ENCODE measurements around the gene NLRC5. TPM values are rescaled to one million over a fixed set of nuclear protein-coding genes. Genes with fewer than 3 reads are reported as not detected.

NLRC5 gene
- total RNA-seq, 1 donor from 2014 or later: not detected

DNA sequence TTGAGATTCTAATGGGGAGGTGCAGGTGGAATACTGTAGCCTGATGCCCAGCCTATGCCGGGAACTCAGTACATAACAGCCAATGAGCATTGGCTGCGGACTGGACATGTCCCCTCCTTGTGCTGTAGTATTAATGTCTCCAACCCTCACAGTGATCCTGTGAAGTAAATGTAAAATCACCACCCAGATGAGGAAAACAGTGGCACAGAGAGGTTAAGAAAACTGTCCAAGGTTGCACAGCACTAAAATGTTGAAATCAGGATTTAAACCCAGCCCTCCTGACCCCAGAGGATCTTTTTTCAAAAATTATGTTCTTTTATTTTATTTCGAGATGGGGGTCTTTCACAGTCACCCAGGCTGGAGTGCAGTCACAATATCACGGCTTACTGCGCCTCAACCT, 7.9 kb downstream of the NLRC5 start:
- no peaks in the 10 kb centered on the region for H3K27me3 ChIP-seq
- H3K4me2 ChIP-seq: no peak overlapping the region
- H3F3A ChIP-seq (ENCODE audit: low read depth): no peaks in the 10 kb centered on the region
- peaks cover 9% of the 10 kb centered on the region for H3K4me1 ChIP-seq
- H3K4me3 Mint-ChIP-seq: no peak overlapping the region
- H3K36me3 Mint-ChIP-seq: no peaks in the 10 kb centered on the region
- TF ChIP-seq, protein P1, sequence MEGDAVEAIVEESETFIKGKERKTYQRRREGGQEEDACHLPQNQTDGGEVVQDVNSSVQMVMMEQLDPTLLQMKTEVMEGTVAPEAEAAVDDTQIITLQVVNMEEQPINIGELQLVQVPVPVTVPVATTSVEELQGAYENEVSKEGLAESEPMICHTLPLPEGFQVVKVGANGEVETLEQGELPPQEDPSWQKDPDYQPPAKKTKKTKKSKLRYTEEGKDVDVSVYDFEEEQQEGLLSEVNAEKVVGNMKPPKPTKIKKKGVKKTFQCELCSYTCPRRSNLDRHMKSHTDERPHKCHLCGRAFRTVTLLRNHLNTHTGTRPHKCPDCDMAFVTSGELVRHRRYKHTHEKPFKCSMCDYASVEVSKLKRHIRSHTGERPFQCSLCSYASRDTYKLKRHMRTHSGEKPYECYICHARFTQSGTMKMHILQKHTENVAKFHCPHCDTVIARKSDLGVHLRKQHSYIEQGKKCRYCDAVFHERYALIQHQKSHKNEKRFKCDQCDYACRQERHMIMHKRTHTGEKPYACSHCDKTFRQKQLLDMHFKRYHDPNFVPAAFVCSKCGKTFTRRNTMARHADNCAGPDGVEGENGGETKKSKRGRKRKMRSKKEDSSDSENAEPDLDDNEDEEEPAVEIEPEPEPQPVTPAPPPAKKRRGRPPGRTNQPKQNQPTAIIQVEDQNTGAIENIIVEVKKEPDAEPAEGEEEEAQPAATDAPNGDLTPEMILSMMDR (IDR thresholded peaks at IDR 0.05): no peak
- TF ChIP-seq EZH2phosphoT487 (IDR thresholded peaks at IDR 0.05): no peak
- no peak for TF ChIP-seq EZH2 (IDR thresholded peaks at IDR 0.05)
- H3K4me3 ChIP-seq: no peak overlapping the region
- H3K36me3 ChIP-seq: no peaks in the 10 kb centered on the region
- H3K9me3 ChIP-seq (ENCODE audit: low read depth): no peaks in the 10 kb centered on the region
- no peaks in the 10 kb centered on the region for H3K79me2 ChIP-seq (ENCODE audit: low read depth)
- DNase-seq (ENCODE audit: low spot score): no peak
- no peak overlapping the region for H3K9ac ChIP-seq
- H3K27ac ChIP-seq: no peak overlapping the region
- H3K9me3 Mint-ChIP-seq: no peaks in the 10 kb centered on the region
- no peaks in the 10 kb centered on the region for H4K20me1 ChIP-seq (ENCODE audit: low read depth)
- H2AFZ ChIP-seq (replicated peaks): no peak overlapping the region
- no peak overlapping the region for H3K27ac Mint-ChIP-seq
- peaks cover 15% of the 10 kb centered on the region for H3K27me3 Mint-ChIP-seq (ENCODE audit: insufficient read depth, low read depth)
- peaks cover 5% of the 10 kb centered on the region for H3K4me1 Mint-ChIP-seq

DNA sequence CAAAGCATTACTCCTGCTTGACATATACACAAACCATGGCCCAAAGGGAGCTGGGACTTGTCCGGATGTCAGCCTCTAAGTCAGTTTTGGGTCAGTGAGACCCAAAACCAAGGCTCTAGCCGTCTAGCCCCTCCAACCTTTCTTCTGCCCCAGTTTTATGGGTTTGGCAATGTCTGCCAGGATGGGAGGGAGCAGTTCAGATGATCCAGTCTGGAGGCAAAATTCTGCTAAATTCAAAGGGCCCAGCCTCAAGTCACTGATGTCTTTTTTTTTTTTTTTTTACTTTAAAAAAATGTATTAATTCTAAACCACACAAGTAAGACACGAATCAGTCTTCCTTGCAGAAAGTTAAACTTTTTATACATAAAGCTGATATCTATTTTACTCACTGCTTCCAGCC, 8.6 kb downstream of the NLRC5 start:
- no peaks in the 10 kb centered on the region for H3K79me2 ChIP-seq (ENCODE audit: low read depth)

GRCh38 chr16:56998352-56998751, 9.0 kb downstream of the NLRC5 start:
- Histone ChIP-seq H3K9me3 (ENCODE audit: low read depth) (no peaks in the 10 kb centered on the region), H4K20me1 (ENCODE audit: low read depth) (no peaks in the 10 kb centered on the region), H2AFZ (replicated peaks) (no peak overlapping the region), H3F3A (ENCODE audit: low read depth) (no peaks in the 10 kb centered on the region), H3K4me3 (no peak overlapping the region), H3K79me2 (ENCODE audit: low read depth) (no peaks in the 10 kb centered on the region), H3K36me3 (no peaks in the 10 kb centered on the region), H3K4me2 (peak overlapping the region; percentile 24), H3K9ac (no peak overlapping the region), H3K4me1 (peaks cover 9% of the 10 kb centered on the region), H3K27me3 (no peaks in the 10 kb centered on the region), H3K27ac (no peak overlapping the region)
- Mint-ChIP-seq H3K4me3 (no peak overlapping the region), H3K4me1 (peaks cover 5% of the 10 kb centered on the region), H3K9me3 (no peaks in the 10 kb centered on the region), H3K36me3 (no peaks in the 10 kb centered on the region), H3K27ac (no peak overlapping the region), H3K27me3 (ENCODE audit: insufficient read depth, low read depth) (peaks cover 15% of the 10 kb centered on the region)
- no peak for TF ChIP-seq EZH2 (IDR thresholded peaks at IDR 0.05)
- no peak for TF ChIP-seq EZH2phosphoT487 (IDR thresholded peaks at IDR 0.05)
- TF ChIP-seq, protein P1 (IDR thresholded peaks at IDR 0.05): no peak
- no peak for DNase-seq (ENCODE audit: low spot score)

More for the DNA sequence above, 8.6 kb downstream of the NLRC5 start:
- H2AFZ ChIP-seq (replicated peaks): no peak overlapping the region
- no peaks in the 10 kb centered on the region for H3K9me3 ChIP-seq (ENCODE audit: low read depth)
- no peak overlapping the region for H3K4me3 Mint-ChIP-seq
- H3K4me2 ChIP-seq: no peak overlapping the region
- no peak overlapping the region for H3K27ac ChIP-seq
- H4K20me1 ChIP-seq (ENCODE audit: low read depth): no peaks in the 10 kb centered on the region
- TF ChIP-seq EZH2phosphoT487 (IDR thresholded peaks at IDR 0.05): no peak
- TF ChIP-seq, protein P1 (IDR thresholded peaks at IDR 0.05): no peak
- TF ChIP-seq EZH2 (IDR thresholded peaks at IDR 0.05): no peak
- H3K4me1 ChIP-seq: peaks cover 9% of the 10 kb centered on the region
- H3K27ac Mint-ChIP-seq: no peak overlapping the region
- H3F3A ChIP-seq (ENCODE audit: low read depth): no peaks in the 10 kb centered on the region
- H3K4me1 Mint-ChIP-seq: peaks cover 5% of the 10 kb centered on the region
- no peaks in the 10 kb centered on the region for H3K27me3 ChIP-seq
- H3K4me3 ChIP-seq: no peak overlapping the region
- no peaks in the 10 kb centered on the region for H3K36me3 Mint-ChIP-seq
- H3K9me3 Mint-ChIP-seq: no peaks in the 10 kb centered on the region
- DNase-seq (ENCODE audit: low spot score): no peak
- H3K36me3 ChIP-seq: no peaks in the 10 kb centered on the region
- peaks cover 15% of the 10 kb centered on the region for H3K27me3 Mint-ChIP-seq (ENCODE audit: insufficient read depth, low read depth)
- no peak overlapping the region for H3K9ac ChIP-seq

All from neural progenitor cell (in vitro differentiated cells).